SK-N-MC (cell line): ENCODE measurements around the gene ARAP3.

Source experiments
- DNase-seq: peaks from one replicate; pipeline ENCODE4 v3.0.0-alpha.2; 2011; ENCODE audit warnings: low read depth, low spot score
- H3K27ac ChIP-seq: fragments of 200-600 bp; sonication (generic); 2 replicates; pipeline ENCODE4 v1.5.1; 2016; ENCODE audit warnings: mixed run types
- H3K36me3 ChIP-seq: fragments of 200-600 bp; sonication (generic); 2 replicates; pipeline ENCODE4 v1.6.1; 2017; ENCODE audit warnings: antibody characterized with exemption, low read length, mixed read lengths; ENCODE audit not compliant: insufficient read depth
- H3K4me3 ChIP-seq: fragments of 200-600 bp; sonication (generic); 2 replicates; pipeline ENCODE4 v1.5.1; 2016
- H3K9ac ChIP-seq: fragments of 200-600 bp; sonication (generic); 2 replicates; pipeline ENCODE4 v1.8.0; 2017; ENCODE audit warnings: mixed run types, mixed read lengths; ENCODE audit not compliant: insufficient read length
- H3K9me3 ChIP-seq: fragments of 200-600 bp; sonication (generic); 2 replicates; pipeline ENCODE4 v1.6.1; 2017; ENCODE audit warnings: low read depth, mild to moderate bottlenecking, antibody characterized with exemption, low read length, moderate library complexity, mixed read lengths
- EZH2 ChIP-seq: fragments of 200-600 bp; sonication (generic); IDR thresholded peaks from one replicate; pipeline ENCODE4 v1.6.1; 2017; ENCODE audit warnings: antibody characterized with exemption
- FOXP2 ChIP-seq: optimal IDR thresholded peaks from 2 replicates; pipeline ENCODE3; 2011; ENCODE audit warnings: mild to moderate bottlenecking, moderate library complexity; ENCODE audit not compliant: insufficient read depth; ENCODE audit errors: extremely low read length, control extremely low read depth
- POLR2AphosphoS5 ChIP-seq: IDR thresholded peaks from 2 replicates; pipeline ENCODE4 v1.6.1; 2012; ENCODE audit warnings: mild to moderate bottlenecking, low read depth, low read length, borderline replicate concordance

Gene ARAP3

DNA sequence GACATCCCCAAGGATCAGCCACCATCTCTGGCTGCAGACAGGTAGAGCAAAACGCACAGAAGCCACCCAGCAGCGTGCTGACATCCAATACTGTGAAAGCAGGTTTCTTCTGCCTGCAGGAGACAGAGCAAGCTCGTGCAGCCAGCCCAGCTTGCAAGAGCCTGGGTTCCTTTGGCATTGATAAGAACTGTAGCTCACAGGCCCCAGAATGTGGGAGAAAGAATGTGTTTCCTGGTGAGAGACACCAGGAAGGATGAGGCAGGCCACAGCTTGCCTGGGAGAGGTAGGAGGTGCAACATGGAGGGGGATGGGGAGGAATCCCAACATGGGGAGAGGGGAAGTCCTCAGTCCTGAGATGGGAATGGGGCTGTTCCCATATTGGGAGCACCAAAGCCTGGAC lies 34.0 kb upstream of the ARAP3 start:
- H3K4me3 ChIP-seq = no peak overlapping the region
- no peaks in the 10 kb centered on the region for H3K9me3 ChIP-seq
- TF ChIP-seq POLR2AphosphoS5 (no peak), FOXP2 (no peak), EZH2 (no peak)
- no peak overlapping the region for H3K27ac ChIP-seq
- H3K9ac ChIP-seq = no peak overlapping the region
- no peaks in the 10 kb centered on the region for H3K36me3 ChIP-seq
- no peak for DNase-seq

- Histone ChIP-seq H3K27ac (no peak overlapping the region), H3K9ac (no peak overlapping the region), H3K9me3 (no peaks in the 10 kb centered on the region), H3K36me3 (no peaks in the 10 kb centered on the region), H3K4me3 (no peak overlapping the region)
- no peak for DNase-seq
- TF ChIP-seq POLR2AphosphoS5 (no peak), EZH2 (no peak), FOXP2 (no peak)
Measured at GRCh38 chr5:141715346-141715905, 33.4 kb upstream of the ARAP3 start.

- Histone ChIP-seq H3K4me3 (no peak overlapping the region), H3K27ac (no peak overlapping the region), H3K9me3 (no peaks in the 10 kb centered on the region), H3K9ac (no peak overlapping the region), H3K36me3 (no peaks in the 10 kb centered on the region)
- no peak for DNase-seq
- TF ChIP-seq EZH2 (no peak), FOXP2 (no peak), POLR2AphosphoS5 (no peak)
Measured at GRCh38 chr5:141714542-141715310, 32.7 kb upstream of the ARAP3 start.

DNA sequence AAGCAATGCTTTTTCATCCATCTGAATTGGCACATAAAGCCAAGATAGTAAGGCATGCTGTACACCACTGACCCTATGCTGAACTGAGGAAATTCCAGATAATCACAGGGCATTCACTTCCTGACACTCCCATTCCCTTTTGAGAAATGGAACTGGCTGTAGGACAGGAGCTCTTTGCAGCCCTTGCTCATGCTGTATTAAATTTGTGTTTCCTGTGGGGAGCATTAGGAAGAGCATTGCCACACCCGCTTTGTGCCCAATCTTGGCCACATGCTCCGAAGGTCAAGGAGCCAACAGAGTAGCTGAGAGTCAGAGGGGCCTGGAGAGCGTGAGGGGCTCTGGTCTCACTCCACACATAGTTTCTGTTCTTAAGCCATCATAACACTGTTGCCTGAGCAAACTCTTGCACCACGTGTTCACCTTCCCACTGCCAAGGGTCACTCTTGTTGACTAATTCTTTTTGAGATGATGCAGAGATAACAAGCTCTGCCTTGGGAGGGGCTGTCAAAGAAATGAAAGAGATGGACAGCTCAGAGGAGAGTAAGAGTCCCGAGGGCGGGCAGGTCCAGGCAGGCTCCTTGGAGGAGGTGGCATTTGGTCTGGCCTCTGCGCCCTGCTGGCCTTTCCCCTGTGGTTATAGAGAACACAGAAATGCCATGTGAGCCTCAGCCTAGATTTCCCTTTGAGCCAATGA lies 31.7 kb upstream of the ARAP3 start:
- H3K9ac ChIP-seq = no peak overlapping the region
- no peaks in the 10 kb centered on the region for H3K9me3 ChIP-seq
- no peaks in the 10 kb centered on the region for H3K36me3 ChIP-seq
- no peak overlapping the region for H3K27ac ChIP-seq
- no peak for DNase-seq
- H3K4me3 ChIP-seq = no peak overlapping the region
- TF ChIP-seq POLR2AphosphoS5 (no peak), FOXP2 (no peak), EZH2 (no peak)

DNA sequence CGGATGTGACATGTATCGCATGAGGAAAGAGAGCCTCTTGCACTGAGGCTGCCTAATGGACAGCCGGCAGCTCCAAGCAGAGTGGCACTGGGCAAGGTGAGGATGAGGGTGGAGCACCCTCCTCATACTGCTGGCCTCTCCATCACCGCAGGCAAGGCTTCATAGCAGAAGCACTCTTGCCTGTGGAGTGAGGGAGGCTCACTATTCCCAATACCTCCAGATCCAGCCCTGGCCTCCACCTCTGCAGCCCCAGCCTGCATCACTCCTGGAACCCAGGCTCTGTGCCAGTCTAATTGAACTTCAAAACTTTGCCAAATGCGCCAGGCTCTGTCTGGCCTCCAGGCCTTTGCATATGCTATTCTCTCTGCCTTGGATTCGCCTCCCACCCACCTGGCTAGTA lies 29.7 kb upstream of the ARAP3 start:
- Histone ChIP-seq H3K9ac (no peak overlapping the region), H3K36me3 (no peaks in the 10 kb centered on the region), H3K27ac (no peak overlapping the region), H3K4me3 (no peak overlapping the region), H3K9me3 (no peaks in the 10 kb centered on the region)
- TF ChIP-seq FOXP2 = no peak
- no peak for TF ChIP-seq POLR2AphosphoS5
- no peak for TF ChIP-seq EZH2
- DNase-seq = no peak

- Histone ChIP-seq H3K4me3 (no peak overlapping the region), H3K36me3 (no peaks in the 10 kb centered on the region)
- TF ChIP-seq EZH2 (no peak), POLR2AphosphoS5 (no peak), FOXP2 (no peak)
Measured at GRCh38 chr5:141709699-141710267, 27.8 kb upstream of the ARAP3 start.

GRCh38 chr5:141708016-141708415 lies 26.0 kb upstream of the ARAP3 start:
- Histone ChIP-seq H3K9ac (no peak overlapping the region), H3K4me3 (no peak overlapping the region), H3K36me3 (no peaks in the 10 kb centered on the region), H3K9me3 (no peaks in the 10 kb centered on the region), H3K27ac (no peak overlapping the region)
- no peak for DNase-seq
- no peak for TF ChIP-seq POLR2AphosphoS5
- no peak for TF ChIP-seq EZH2
- no peak for TF ChIP-seq FOXP2

More at GRCh38 chr5:141709699-141710267, 27.8 kb upstream of the ARAP3 start:
- Histone ChIP-seq H3K27ac (no peak overlapping the region), H3K9me3 (no peaks in the 10 kb centered on the region), H3K9ac (no peak overlapping the region)
- DNase-seq = no peak

GRCh38 chr5:141707510-141707909 lies 25.5 kb upstream of the ARAP3 start:
- no peak overlapping the region for H3K27ac ChIP-seq
- H3K9me3 ChIP-seq = no peaks in the 10 kb centered on the region
- no peak for TF ChIP-seq EZH2
- TF ChIP-seq FOXP2 = no peak
- no peak for TF ChIP-seq POLR2AphosphoS5
- no peak overlapping the region for H3K9ac ChIP-seq
- no peak for DNase-seq
- H3K4me3 ChIP-seq = no peak overlapping the region
- no peaks in the 10 kb centered on the region for H3K36me3 ChIP-seq
